Stomach (tissue), 4 donors: ENCODE measurements around the gene SSC5D.

Source experiments
- EP300 ChIP-seq: sonication (generic); formaldehyde crosslinking; IDR thresholded peaks from one replicate; pipeline ENCODE4 v1.6.1; 2017; ENCODE audit warnings: antibody characterized with exemption
- POLR2A ChIP-seq, 4 donors: fragments of 450-650 bp; IDR thresholded peaks; one replicate each; pipeline ENCODE4 v1.6.1; 2016; ENCODE audit warnings: antibody characterized with exemption in 4 of 4, control low read depth in 2 of 4, mild to moderate bottlenecking in 1 of 4, moderate library complexity in 1 of 4
- POLR2AphosphoS5 ChIP-seq, 3 donors: sonication (generic); formaldehyde crosslinking; IDR thresholded peaks; one replicate each; pipeline ENCODE4 v1.6.1; 2016; ENCODE audit warnings: antibody characterized with exemption in 3 of 3
- TF ChIP-seq, protein P1 (sequence below), 7 experiments: fragments of 450-650 bp in 4 of 7; fragments of 200-600 bp in 3 of 7; sonication (generic) in 3 of 7; IDR thresholded peaks; one replicate each; pipeline ENCODE4 v1.5.1; 2016 to 2019; ENCODE audit warnings: antibody characterized with exemption in 7 of 7, control low read depth in 2 of 7, mild to moderate bottlenecking in 1 of 7

DNA sequence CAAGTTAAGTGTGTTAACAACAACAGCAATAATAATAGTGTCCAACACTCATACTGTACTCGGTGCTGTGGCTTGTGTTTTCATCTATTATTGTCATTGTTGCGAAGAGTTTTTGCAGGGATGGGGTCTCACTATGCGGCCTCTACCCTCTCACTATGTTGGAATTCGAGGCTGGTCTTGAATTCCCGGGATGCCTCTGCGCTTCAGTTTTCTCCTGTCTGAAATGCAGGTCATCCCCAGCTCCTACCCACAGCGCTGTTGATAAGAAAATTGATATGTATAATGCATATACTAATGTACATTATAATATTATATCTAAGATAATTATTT, 62.0 kb downstream of the SSC5D start:
- no peak for TF ChIP-seq POLR2A (IDR thresholded peaks at IDR 0.05)
- TF ChIP-seq, protein P1, sequence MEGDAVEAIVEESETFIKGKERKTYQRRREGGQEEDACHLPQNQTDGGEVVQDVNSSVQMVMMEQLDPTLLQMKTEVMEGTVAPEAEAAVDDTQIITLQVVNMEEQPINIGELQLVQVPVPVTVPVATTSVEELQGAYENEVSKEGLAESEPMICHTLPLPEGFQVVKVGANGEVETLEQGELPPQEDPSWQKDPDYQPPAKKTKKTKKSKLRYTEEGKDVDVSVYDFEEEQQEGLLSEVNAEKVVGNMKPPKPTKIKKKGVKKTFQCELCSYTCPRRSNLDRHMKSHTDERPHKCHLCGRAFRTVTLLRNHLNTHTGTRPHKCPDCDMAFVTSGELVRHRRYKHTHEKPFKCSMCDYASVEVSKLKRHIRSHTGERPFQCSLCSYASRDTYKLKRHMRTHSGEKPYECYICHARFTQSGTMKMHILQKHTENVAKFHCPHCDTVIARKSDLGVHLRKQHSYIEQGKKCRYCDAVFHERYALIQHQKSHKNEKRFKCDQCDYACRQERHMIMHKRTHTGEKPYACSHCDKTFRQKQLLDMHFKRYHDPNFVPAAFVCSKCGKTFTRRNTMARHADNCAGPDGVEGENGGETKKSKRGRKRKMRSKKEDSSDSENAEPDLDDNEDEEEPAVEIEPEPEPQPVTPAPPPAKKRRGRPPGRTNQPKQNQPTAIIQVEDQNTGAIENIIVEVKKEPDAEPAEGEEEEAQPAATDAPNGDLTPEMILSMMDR (IDR thresholded peaks at IDR 0.05) = no peak
- TF ChIP-seq POLR2AphosphoS5 (IDR thresholded peaks at IDR 0.05) = no peak
- no peak for TF ChIP-seq EP300
